ENCODE results near the gene TBC1D16. TPM values are rescaled to one million over a fixed set of nuclear protein-coding genes. Genes with fewer than 3 reads are reported as not detected.
A peak's percentile ranks its signal among the peaks of the same experiment; 100 is the strongest.

TBC1D16 gene
- total RNA-seq, 6 experiments from 2014 or later, result 15.1 to 25.5 (median 17.9) TPM

- no peak for DNase-seq
- TF ChIP-seq CTCF (IDR thresholded peaks at IDR 0.05), result no peak
- Mint-ChIP-seq H3K4me1 (ENCODE audit: low read depth) (peaks cover 4% of the 10 kb centered on the region; the same call in 1 of the 2 replicates), H3K36me3 (ENCODE audit: low read depth) (no peaks in the 10 kb centered on the region), H3K9me3 (no peaks in the 10 kb centered on the region), H3K27me3 (ENCODE audit: insufficient read depth) (no peaks in the 10 kb centered on the region), H3K4me3 (no peak overlapping the region), H3K27ac (no peak overlapping the region)
These were observed 27.7 kb downstream of the TBC1D16 start for GRCh38 chr17:80007939-80008338.

GRCh38 chr17:80006811-80007752 lies 28.6 kb downstream of the TBC1D16 start:
- Mint-ChIP-seq H3K27me3 (ENCODE audit: insufficient read depth) (no peaks in the 10 kb centered on the region), H3K36me3 (ENCODE audit: low read depth) (no peaks in the 10 kb centered on the region), H3K27ac (no peak overlapping the region), H3K4me3 (no peak overlapping the region), H3K9me3 (no peaks in the 10 kb centered on the region), H3K4me1 (ENCODE audit: low read depth) (peaks cover 4% of the 10 kb centered on the region; the same call in 1 of the 2 replicates)
- no peak for TF ChIP-seq CTCF (IDR thresholded peaks at IDR 0.05)
- no peak for DNase-seq

GRCh38 chr17:80006339-80006720 lies 29.3 kb downstream of the TBC1D16 start:
- H3K4me3 Mint-ChIP-seq, result 0 out of 2 replicates have a peak overlapping the region, but pooled peaks have one; percentile 21
- no peaks in the 10 kb centered on the region for H3K9me3 Mint-ChIP-seq
- H3K27me3 Mint-ChIP-seq (ENCODE audit: insufficient read depth), result no peaks in the 10 kb centered on the region
- no peaks in the 10 kb centered on the region for H3K36me3 Mint-ChIP-seq (ENCODE audit: low read depth)
- no peak for DNase-seq
- H3K27ac Mint-ChIP-seq, result no peak overlapping the region
- H3K4me1 Mint-ChIP-seq (ENCODE audit: low read depth), result peaks cover 4% of the 10 kb centered on the region; the same call in 1 of the 2 replicates
- no peak for TF ChIP-seq CTCF (IDR thresholded peaks at IDR 0.05)

GRCh38 chr17:80005360-80006338 lies 30.0 kb downstream of the TBC1D16 start:
- Mint-ChIP-seq H3K27me3 (ENCODE audit: insufficient read depth) (no peaks in the 10 kb centered on the region), H3K4me3 (0 out of 2 replicates have a peak overlapping the region, but pooled peaks have one; percentile 21), H3K36me3 (ENCODE audit: low read depth) (no peaks in the 10 kb centered on the region), H3K27ac (no peak overlapping the region), H3K4me1 (ENCODE audit: low read depth) (peaks cover 4% of the 10 kb centered on the region; the same call in 1 of the 2 replicates), H3K9me3 (no peaks in the 10 kb centered on the region)
- DNase-seq, result peak; percentile 28
- TF ChIP-seq CTCF (IDR thresholded peaks at IDR 0.05), result peak; percentile 99

- Mint-ChIP-seq H3K9me3 (no peaks in the 10 kb centered on the region), H3K4me3 (no peak overlapping the region), H3K27ac (no peak overlapping the region), H3K4me1 (ENCODE audit: low read depth) (peaks cover 4% of the 10 kb centered on the region; the same call in 1 of the 2 replicates), H3K36me3 (ENCODE audit: low read depth) (no peaks in the 10 kb centered on the region), H3K27me3 (ENCODE audit: insufficient read depth) (no peaks in the 10 kb centered on the region)
- TF ChIP-seq CTCF (IDR thresholded peaks at IDR 0.05), result no peak
- no peak for DNase-seq
These were observed 31.7 kb downstream of the TBC1D16 start for GRCh38 chr17:80003969-80004368.
